A673 (cell line): ENCODE data around the gene TMEM74B. TPM values are rescaled to one million over a fixed set of nuclear protein-coding genes. Genes with fewer than 3 reads are reported as not detected.

Experiments used
- BruUV-seq: library from RNA; stranded (reverse); fragments of 400-500 nt; replicated peaks from 2 replicates; lab custom pipeline; 2021; lab: Mats Ljungman, UMichigan
- CTCF ChIA-PET: fragments of 300-600 bp; sonication (Branson Sonifier 250); formaldehyde crosslinking; loops from one replicate; lab custom pipeline; 2022; ENCODE audit warnings: antibody characterized with exemption; lab: Charles Lee
- POLR2A ChIA-PET: fragments of 300-600 bp; sonication (Branson Sonifier 250); formaldehyde crosslinking; loops from one replicate; lab custom pipeline; 2022; ENCODE audit warnings: antibody characterized with exemption; ENCODE audit not compliant: low non-redundant PET; lab: Charles Lee
- DNase-seq: peaks from one replicate; pipeline ENCODE4 v3.0.0-alpha.2; 2015; ENCODE audit warnings: low spot score
- H3K27ac ChIP-seq: fragments of 200-600 bp; sonication (generic); 2 replicates; pipeline ENCODE4 v1.5.1; 2016; ENCODE audit warnings: mixed run types, low read depth, mild to moderate bottlenecking, mixed read lengths, antibody characterized with exemption, low read length; ENCODE audit not compliant: poor library complexity, severe bottlenecking
- H3K27me3 ChIP-seq: fragments of 200-600 bp; sonication (generic); replicated peaks from 2 replicates; pipeline ENCODE4 v1.6.1; 2017; ENCODE audit warnings: mixed run types, low read depth, mild to moderate bottlenecking, mixed read lengths, antibody characterized with exemption, low read length; ENCODE audit not compliant: insufficient read depth, poor library complexity
- H3K36me3 ChIP-seq: fragments of 200-600 bp; sonication (generic); 2 replicates; pipeline ENCODE4 v1.6.1; 2016; ENCODE audit warnings: mixed run types, mild to moderate bottlenecking, mixed read lengths, antibody characterized with exemption, low read length; ENCODE audit not compliant: insufficient read depth, poor library complexity, severe bottlenecking
- H3K4me1 ChIP-seq: fragments of 200-600 bp; sonication (generic); 2 replicates; pipeline ENCODE4 v1.6.1; 2017; ENCODE audit warnings: mixed run types, mild to moderate bottlenecking, mixed read lengths, antibody characterized with exemption, low read length; ENCODE audit not compliant: insufficient read depth, poor library complexity, severe bottlenecking
- H3K4me3 ChIP-seq: fragments of 200-600 bp; sonication (generic); 2 replicates; pipeline ENCODE4 v1.5.1; 2016; ENCODE audit warnings: low read depth, mixed run types, mild to moderate bottlenecking, mixed read lengths, low read length; ENCODE audit not compliant: poor library complexity, severe bottlenecking
- H3K9me3 ChIP-seq: fragments of 200-600 bp; sonication (generic); 2 replicates; pipeline ENCODE4 v1.6.1; 2016; ENCODE audit warnings: mixed run types, low read depth, mild to moderate bottlenecking, mixed read lengths, antibody characterized with exemption, low read length; ENCODE audit not compliant: poor library complexity, severe bottlenecking
- EZH2 ChIP-seq: fragments of 200-600 bp; sonication (generic); IDR thresholded peaks from 2 replicates; pipeline ENCODE4 v1.6.1; 2017; ENCODE audit warnings: borderline replicate concordance, low read depth, mild to moderate bottlenecking, mixed read lengths, antibody characterized with exemption, low read length; ENCODE audit not compliant: poor library complexity, severe bottlenecking
- intact Hi-C: fragments of 100-400 bp; cut with micrococcal nuclease; formaldehyde crosslinking; loops from one replicate; pipeline ENCODE4 v1.10.0; 2022; ENCODE audit not compliant: unreplicated experiment
- total RNA-seq: library from RNA; stranded (reverse); gene quantifications from 2 replicates; pipeline ENCODE4 v1.2.3, GENCODE V29; 2021
- TF ChIP-seq, protein P1 (sequence below): fragments of 300-800, 200-600 bp; sonication (generic); conservative IDR thresholded peaks from 2 replicates; pipeline ENCODE4 v1.5.1; 2017; ENCODE audit warnings: low read depth, mild to moderate bottlenecking, antibody characterized with exemption, low read length, moderate library complexity, mixed read lengths

Gene TMEM74B
- total RNA-seq, 1 experiment from 2014 or later = not detected

DNA sequence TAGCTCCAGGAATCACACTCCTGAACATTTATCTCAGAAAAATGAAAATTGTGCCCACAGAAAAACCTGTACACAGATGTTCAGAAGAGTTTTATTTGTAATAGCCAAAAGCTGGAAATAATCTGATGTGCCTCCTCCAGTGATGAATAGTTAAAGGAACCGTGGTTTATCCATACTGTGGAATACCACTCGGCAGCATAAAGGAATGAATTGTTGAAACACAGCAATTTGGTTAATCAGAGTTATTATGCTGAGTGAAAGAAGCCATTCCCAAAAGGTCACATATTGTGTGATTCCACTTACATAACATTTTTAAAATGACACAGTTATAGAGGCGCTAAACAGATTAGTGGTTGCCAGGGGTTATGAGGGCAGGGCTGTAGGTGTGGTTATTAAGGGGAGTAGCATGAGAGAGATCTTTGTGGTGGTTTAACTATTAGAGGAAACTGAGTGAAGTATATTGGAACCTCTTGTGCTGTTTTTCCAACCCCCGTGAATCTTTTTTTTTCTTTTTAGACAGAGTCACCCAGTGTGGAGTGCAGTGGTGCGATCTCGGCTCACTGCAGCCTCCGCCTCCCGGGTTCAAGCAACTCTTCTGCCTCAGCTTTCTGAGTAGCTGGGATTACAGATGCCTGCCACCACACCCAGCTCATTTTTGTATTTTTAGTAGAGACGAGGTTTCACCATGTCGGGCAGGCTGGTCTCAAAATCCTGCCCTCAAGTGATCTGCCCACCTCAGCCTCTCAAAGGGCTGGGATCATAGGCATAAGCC, 40.2 kb downstream of the TMEM74B start:
- BruUV-seq = no TSS peak
- no peaks in the 10 kb centered on the region for H3K27me3 ChIP-seq
- no peak overlapping the region for H3K4me3 ChIP-seq
- peaks cover 25% of the 10 kb centered on the region for H3K36me3 ChIP-seq
- H3K9me3 ChIP-seq = no peaks in the 10 kb centered on the region
- intact Hi-C loops = no loop called here
- DNase-seq = no peak
- H3K27ac ChIP-seq = no peak overlapping the region
- CTCF ChIA-PET = no interaction called here
- TF ChIP-seq, protein P1, sequence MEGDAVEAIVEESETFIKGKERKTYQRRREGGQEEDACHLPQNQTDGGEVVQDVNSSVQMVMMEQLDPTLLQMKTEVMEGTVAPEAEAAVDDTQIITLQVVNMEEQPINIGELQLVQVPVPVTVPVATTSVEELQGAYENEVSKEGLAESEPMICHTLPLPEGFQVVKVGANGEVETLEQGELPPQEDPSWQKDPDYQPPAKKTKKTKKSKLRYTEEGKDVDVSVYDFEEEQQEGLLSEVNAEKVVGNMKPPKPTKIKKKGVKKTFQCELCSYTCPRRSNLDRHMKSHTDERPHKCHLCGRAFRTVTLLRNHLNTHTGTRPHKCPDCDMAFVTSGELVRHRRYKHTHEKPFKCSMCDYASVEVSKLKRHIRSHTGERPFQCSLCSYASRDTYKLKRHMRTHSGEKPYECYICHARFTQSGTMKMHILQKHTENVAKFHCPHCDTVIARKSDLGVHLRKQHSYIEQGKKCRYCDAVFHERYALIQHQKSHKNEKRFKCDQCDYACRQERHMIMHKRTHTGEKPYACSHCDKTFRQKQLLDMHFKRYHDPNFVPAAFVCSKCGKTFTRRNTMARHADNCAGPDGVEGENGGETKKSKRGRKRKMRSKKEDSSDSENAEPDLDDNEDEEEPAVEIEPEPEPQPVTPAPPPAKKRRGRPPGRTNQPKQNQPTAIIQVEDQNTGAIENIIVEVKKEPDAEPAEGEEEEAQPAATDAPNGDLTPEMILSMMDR = no peak
- TF ChIP-seq EZH2 = no peak
- no peaks in the 10 kb centered on the region for H3K4me1 ChIP-seq
- POLR2A ChIA-PET = no interaction called here

DNA sequence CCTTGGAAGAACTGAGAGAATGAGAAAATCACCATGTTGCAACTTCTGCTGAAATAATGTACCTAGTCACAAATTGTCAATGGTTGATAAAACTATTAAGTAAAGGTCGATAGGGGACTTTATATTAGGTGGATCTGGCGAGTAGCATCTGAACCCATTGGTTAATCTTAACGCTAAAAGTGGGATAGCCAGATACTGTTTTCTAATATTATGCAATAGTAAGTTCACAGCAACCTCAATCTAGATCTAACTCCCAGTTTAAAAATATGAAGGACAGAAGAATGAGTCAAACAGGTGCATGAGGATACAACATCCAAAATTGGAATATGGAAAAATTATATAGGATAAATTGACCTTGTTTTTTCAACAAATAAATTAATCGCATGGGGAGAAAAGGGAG, 47.5 kb downstream of the TMEM74B start:
- peaks cover 72% of the 10 kb centered on the region for H3K36me3 ChIP-seq
- CTCF ChIA-PET = no interaction called here
- no peaks in the 10 kb centered on the region for H3K27me3 ChIP-seq
- intact Hi-C loops = no loop called here
- no peaks in the 10 kb centered on the region for H3K9me3 ChIP-seq
- no peak for TF ChIP-seq EZH2
- TF ChIP-seq, protein P1 = no peak
- no peak overlapping the region for H3K4me3 ChIP-seq
- no peaks in the 10 kb centered on the region for H3K4me1 ChIP-seq
- no peak for DNase-seq
- no peak overlapping the region for H3K27ac ChIP-seq
- POLR2A ChIA-PET = no interaction called here
- no TSS peak for BruUV-seq

DNA sequence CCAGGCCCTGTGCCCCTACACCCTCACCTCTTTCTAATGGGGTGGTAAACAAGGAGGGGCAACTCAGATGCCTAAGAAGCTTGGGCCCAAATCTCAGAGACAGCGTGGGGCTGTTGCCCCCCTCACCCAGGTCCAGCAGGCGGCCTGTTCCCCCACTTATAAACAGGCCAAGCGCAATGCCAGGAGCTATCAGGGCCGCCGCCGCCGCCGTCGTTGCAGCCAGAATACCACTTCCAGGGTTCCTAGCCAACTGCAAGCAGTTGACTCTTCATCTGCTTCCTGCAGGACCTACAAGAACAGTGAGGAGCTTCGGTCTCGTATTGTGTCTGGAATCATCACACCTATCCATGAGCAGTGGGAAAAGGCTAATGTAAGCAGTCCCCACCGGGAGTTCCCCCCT, 49.9 kb downstream of the TMEM74B start:
- Histone ChIP-seq H3K4me1 (no peaks in the 10 kb centered on the region), H3K9me3 (no peaks in the 10 kb centered on the region), H3K36me3 (peaks cover 58% of the 10 kb centered on the region), H3K4me3 (no peak overlapping the region), H3K27ac (no peak overlapping the region), H3K27me3 (no peaks in the 10 kb centered on the region)
- ChIA-PET POLR2A (no interaction called here), CTCF (no interaction called here)
- no peak for DNase-seq
- BruUV-seq = no TSS peak
- intact Hi-C loops = no loop called here
- TF ChIP-seq, protein P1 = no peak
- TF ChIP-seq EZH2 = no peak
